Astrocyte (in vitro differentiated cells and primary cell): ENCODE measurements around the gene SPRR4.

Source experiments
- EZH2 ChIP-seq: IDR thresholded peaks from 2 replicates; pipeline ENCODE4 v1.6.1; 2012; ENCODE audit warnings: mild to moderate bottlenecking, low read length, inconsistent platforms; ENCODE audit not compliant: insufficient read depth
- TF ChIP-seq, protein P1 (sequence below): IDR thresholded peaks from 2 replicates; pipeline ENCODE4 v1.5.1; 2011; ENCODE audit warnings: low read depth, mild to moderate bottlenecking, inconsistent platforms, low read length, moderate library complexity; ENCODE audit not compliant: insufficient read depth

DNA sequence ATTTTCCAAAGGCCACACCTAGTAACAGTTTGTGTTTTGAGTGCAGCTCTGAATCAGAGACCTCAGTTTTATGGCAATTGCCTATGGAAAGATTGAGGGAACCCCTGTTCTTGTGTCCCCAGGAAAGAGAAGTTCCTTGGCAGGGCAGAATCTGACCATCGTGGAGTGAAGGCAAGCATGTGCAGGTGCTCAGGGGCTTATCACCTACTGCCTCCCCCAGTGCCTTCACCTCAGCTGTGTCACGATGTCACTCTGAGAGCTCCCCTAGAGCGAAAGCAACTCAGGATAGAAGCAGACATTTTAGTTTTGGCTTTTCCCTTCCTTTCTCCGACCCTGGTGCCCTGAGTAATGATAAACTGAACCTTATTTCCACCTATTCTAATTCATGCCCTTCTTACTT lies 11.6 kb downstream of the SPRR4 start:
- no peak for TF ChIP-seq EZH2
- TF ChIP-seq, protein P1, sequence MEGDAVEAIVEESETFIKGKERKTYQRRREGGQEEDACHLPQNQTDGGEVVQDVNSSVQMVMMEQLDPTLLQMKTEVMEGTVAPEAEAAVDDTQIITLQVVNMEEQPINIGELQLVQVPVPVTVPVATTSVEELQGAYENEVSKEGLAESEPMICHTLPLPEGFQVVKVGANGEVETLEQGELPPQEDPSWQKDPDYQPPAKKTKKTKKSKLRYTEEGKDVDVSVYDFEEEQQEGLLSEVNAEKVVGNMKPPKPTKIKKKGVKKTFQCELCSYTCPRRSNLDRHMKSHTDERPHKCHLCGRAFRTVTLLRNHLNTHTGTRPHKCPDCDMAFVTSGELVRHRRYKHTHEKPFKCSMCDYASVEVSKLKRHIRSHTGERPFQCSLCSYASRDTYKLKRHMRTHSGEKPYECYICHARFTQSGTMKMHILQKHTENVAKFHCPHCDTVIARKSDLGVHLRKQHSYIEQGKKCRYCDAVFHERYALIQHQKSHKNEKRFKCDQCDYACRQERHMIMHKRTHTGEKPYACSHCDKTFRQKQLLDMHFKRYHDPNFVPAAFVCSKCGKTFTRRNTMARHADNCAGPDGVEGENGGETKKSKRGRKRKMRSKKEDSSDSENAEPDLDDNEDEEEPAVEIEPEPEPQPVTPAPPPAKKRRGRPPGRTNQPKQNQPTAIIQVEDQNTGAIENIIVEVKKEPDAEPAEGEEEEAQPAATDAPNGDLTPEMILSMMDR: no peak
